ENCODE results near the gene TBC1D2B.

The TBC1D2B gene

DNA sequence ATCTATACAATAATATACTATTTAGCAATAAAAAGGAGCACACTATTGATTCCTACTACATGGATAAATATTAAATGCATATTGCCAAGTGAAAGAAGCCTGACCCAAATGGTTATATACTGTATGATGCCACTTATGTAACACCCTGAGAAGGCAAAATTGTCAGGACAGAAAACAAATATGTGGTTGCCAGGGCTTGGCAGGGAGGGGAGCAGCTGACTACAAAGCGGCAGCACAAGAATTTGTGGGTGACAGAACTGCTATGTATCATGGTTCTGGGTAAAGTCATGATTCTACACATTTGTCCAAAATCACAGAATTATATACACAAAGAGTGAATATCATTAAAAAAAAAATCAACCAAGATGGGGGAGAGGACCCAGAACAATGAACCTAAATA is 22.5 kb downstream of the TBC1D2B start:
- TF ChIP-seq, protein P1, sequence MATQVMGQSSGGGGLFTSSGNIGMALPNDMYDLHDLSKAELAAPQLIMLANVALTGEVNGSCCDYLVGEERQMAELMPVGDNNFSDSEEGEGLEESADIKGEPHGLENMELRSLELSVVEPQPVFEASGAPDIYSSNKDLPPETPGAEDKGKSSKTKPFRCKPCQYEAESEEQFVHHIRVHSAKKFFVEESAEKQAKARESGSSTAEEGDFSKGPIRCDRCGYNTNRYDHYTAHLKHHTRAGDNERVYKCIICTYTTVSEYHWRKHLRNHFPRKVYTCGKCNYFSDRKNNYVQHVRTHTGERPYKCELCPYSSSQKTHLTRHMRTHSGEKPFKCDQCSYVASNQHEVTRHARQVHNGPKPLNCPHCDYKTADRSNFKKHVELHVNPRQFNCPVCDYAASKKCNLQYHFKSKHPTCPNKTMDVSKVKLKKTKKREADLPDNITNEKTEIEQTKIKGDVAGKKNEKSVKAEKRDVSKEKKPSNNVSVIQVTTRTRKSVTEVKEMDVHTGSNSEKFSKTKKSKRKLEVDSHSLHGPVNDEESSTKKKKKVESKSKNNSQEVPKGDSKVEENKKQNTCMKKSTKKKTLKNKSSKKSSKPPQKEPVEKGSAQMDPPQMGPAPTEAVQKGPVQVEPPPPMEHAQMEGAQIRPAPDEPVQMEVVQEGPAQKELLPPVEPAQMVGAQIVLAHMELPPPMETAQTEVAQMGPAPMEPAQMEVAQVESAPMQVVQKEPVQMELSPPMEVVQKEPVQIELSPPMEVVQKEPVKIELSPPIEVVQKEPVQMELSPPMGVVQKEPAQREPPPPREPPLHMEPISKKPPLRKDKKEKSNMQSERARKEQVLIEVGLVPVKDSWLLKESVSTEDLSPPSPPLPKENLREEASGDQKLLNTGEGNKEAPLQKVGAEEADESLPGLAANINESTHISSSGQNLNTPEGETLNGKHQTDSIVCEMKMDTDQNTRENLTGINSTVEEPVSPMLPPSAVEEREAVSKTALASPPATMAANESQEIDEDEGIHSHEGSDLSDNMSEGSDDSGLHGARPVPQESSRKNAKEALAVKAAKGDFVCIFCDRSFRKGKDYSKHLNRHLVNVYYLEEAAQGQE (IDR thresholded peaks at IDR 0.05; ENCODE audit: insufficient read depth in 1 of 2, low read depth in 2 of 2, low read length in 2 of 2): no peak
- no peak for TF ChIP-seq SIN3A (IDR thresholded peaks at IDR 0.05; ENCODE audit: borderline replicate concordance, insufficient read depth, low read length)
- TF ChIP-seq POLR2AphosphoS5 (IDR thresholded peaks at IDR 0.05; ENCODE audit: low read depth, low read length): no peak
- no peak for TF ChIP-seq FOXP2 (optimal IDR thresholded peaks at IDR 0.05; ENCODE audit: borderline replicate concordance, extremely low read depth, extremely low read length, insufficient read depth)
- TF ChIP-seq TAF1 (IDR thresholded peaks at IDR 0.05; ENCODE audit: borderline replicate concordance, insufficient read depth, low read length): no peak

DNA sequence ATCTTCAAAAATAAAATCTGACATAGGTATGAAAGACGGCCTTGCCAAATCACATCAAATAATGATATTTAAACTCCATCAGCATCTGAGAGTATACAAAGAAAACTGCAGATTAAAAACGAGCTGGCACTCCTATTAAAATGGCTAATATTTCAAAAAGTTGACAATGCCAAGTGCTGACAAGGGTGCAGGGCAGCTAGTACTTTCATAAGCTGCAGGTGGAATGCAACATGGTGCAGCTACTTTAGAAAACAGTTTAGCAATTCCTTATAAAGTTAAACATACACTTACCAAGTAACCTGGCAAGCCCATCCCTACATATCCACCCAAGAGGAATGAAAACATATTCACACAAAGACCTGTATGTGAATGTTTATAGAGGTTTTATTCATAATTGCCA is 23.0 kb downstream of the TBC1D2B start:
- no peak for TF ChIP-seq TAF1 (IDR thresholded peaks at IDR 0.05; ENCODE audit: borderline replicate concordance, insufficient read depth, low read length)
- TF ChIP-seq, protein P1 (IDR thresholded peaks at IDR 0.05; ENCODE audit: insufficient read depth in 1 of 2, low read depth in 2 of 2, low read length in 2 of 2): no peak

DNA sequence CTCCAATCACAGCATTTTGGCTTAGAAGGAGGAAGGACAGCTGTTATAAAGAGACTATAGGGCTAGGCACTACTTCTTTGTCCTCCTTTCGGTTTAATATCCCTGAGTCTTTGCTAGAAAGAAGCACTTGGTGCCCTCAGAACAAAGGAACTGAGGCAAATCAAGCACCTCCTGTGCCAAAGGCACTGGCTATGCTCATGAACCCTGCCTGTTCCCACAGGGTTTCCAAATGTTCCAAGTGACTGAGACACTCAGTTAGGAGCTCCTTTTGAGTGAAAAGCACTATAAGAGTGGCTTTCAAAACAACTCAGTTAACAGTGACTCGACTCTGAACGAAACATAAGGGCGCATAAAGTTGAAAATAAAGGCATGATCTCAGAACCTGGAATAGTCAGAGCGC is 25.0 kb downstream of the TBC1D2B start:
- no peak for TF ChIP-seq FOXP2 (optimal IDR thresholded peaks at IDR 0.05; ENCODE audit: borderline replicate concordance, extremely low read depth, extremely low read length, insufficient read depth)

- no peak for TF ChIP-seq TAF1 (IDR thresholded peaks at IDR 0.05; ENCODE audit: borderline replicate concordance, insufficient read depth, low read length)
- no peak for TF ChIP-seq POLR2AphosphoS5 (IDR thresholded peaks at IDR 0.05; ENCODE audit: low read depth, low read length)
- no peak for TF ChIP-seq SIN3A (IDR thresholded peaks at IDR 0.05; ENCODE audit: borderline replicate concordance, insufficient read depth, low read length)
- TF ChIP-seq, protein P1 (IDR thresholded peaks at IDR 0.05; ENCODE audit: insufficient read depth in 1 of 2, low read depth in 2 of 2, low read length in 2 of 2): no peak
- TF ChIP-seq FOXP2 (optimal IDR thresholded peaks at IDR 0.05; ENCODE audit: borderline replicate concordance, extremely low read depth, extremely low read length, insufficient read depth): no peak
Observed at GRCh38 chr15:78052001-78052401, 25.5 kb downstream of the TBC1D2B start.

- TF ChIP-seq, protein P1 (IDR thresholded peaks at IDR 0.05; ENCODE audit: insufficient read depth in 1 of 2, low read depth in 2 of 2, low read length in 2 of 2): no peak
- no peak for TF ChIP-seq TAF1 (IDR thresholded peaks at IDR 0.05; ENCODE audit: borderline replicate concordance, insufficient read depth, low read length)
- TF ChIP-seq FOXP2 (optimal IDR thresholded peaks at IDR 0.05; ENCODE audit: borderline replicate concordance, extremely low read depth, extremely low read length, insufficient read depth): no peak
- TF ChIP-seq SIN3A (IDR thresholded peaks at IDR 0.05; ENCODE audit: borderline replicate concordance, insufficient read depth, low read length): no peak
- TF ChIP-seq POLR2AphosphoS5 (IDR thresholded peaks at IDR 0.05; ENCODE audit: low read depth, low read length): no peak
Observed at GRCh38 chr15:78051596-78051995, 25.9 kb downstream of the TBC1D2B start.
